ENCODE measurements around the gene ZNF367. TPM values are rescaled to one million over a fixed set of nuclear protein-coding genes. Genes with fewer than 3 reads are reported as not detected.

The ZNF367 gene
- total and polyA plus RNA-seq, 9 of the 15 experiments (the other 6 are each of a cell fraction or from before 2014, with no cell fraction given), result 2.7 to 14.4 (median 10.0) TPM

DNA sequence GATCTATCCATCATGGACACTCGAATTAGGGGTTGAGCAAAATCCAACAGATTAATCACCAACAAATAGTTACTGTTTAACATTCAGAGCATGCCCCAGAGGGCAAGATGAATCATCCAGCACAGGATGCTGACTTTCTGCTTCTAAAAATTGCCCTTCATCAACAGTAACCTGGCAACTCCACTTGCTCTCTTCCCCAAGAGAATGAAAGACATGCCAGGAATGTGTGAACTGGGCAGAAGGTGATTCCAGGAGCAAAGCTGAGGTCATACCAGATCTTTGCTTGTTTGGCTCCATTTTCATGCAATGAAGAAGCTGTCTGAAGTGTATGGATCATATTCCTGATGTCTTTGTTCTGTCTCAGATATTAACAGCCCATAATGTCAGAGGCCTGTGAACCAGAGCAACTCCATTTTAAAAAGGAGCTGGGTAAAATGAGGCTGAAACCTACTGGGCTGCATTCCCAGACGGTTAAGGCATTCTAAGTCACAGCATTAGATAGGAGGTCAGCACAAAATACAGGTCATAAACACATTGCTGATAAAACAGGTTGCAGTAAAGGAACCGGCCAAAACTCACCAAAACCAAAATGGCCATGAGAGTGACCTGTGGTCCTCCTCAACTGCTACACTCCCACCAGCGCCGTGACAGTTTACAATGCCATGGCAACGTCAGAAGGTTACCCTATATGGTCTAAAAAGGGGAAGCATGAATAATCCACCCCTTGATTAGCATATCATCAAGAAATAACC lies 2.5 kb upstream of the ZNF367 start (continued):
- TF ChIP-seq, protein P1, sequence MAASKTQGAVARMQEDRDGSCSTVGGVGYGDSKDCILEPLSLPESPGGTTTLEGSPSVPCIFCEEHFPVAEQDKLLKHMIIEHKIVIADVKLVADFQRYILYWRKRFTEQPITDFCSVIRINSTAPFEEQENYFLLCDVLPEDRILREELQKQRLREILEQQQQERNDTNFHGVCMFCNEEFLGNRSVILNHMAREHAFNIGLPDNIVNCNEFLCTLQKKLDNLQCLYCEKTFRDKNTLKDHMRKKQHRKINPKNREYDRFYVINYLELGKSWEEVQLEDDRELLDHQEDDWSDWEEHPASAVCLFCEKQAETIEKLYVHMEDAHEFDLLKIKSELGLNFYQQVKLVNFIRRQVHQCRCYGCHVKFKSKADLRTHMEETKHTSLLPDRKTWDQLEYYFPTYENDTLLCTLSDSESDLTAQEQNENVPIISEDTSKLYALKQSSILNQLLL (CRISPR knock-in tag; IDR thresholded peaks at IDR 0.05; ENCODE audit: borderline replicate concordance), result no peak
- TF ChIP-seq SLC30A9 (CRISPR knock-in tag; IDR thresholded peaks at IDR 0.05), result 0 out of 2 replicates have a peak, but pooled peaks have one; percentile 30
- peak; percentile 97 for TF ChIP-seq ZNF445 (CRISPR knock-in tag; IDR thresholded peaks at IDR 0.05; ENCODE audit: low read depth)
- TF ChIP-seq ESRRB (CRISPR knock-in tag; IDR thresholded peaks at IDR 0.05; ENCODE audit: borderline replicate concordance), result peak; percentile 90
- TF ChIP-seq SMAD4 (CRISPR knock-in tag; conservative IDR thresholded peaks at IDR 0.05), result peak; percentile 99
- no peak for TF ChIP-seq PHB2 (IDR thresholded peaks at IDR 0.05; ENCODE audit: low read depth)
- peak; percentile 53; the same call in 1 of the 2 replicates for TF ChIP-seq JUND (IDR thresholded peaks at IDR 0.05; ENCODE audit: borderline replicate concordance, low read depth, low read length)
- TF ChIP-seq JUND (tag; IDR thresholded peaks at IDR 0.05; ENCODE audit: borderline replicate concordance, low read depth, low read length), result peak; percentile 90; the same call in 2 of the 3 replicates
- peak; percentile 85 for TF ChIP-seq NFE2L1 (tag; IDR thresholded peaks at IDR 0.05; ENCODE audit: borderline replicate concordance, low read depth)
- peak; percentile 97 for TF ChIP-seq CXXC5 (CRISPR knock-in tag; IDR thresholded peaks at IDR 0.05)
- TF ChIP-seq, protein P2, sequence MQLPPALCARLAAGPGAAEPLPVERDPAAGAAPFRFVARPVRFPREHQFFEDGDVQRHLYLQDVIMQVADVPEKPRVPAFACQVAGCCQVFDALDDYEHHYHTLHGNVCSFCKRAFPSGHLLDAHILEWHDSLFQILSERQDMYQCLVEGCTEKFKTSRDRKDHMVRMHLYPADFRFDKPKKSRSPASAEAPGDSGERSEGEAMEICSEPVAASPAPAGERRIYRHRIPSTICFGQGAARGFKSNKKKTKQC (CRISPR knock-in tag; IDR thresholded peaks at IDR 0.05), result no peak
- TF ChIP-seq ZNF444 (CRISPR knock-in tag; IDR thresholded peaks at IDR 0.05), result peak; percentile 98
- TF ChIP-seq, protein P3, sequence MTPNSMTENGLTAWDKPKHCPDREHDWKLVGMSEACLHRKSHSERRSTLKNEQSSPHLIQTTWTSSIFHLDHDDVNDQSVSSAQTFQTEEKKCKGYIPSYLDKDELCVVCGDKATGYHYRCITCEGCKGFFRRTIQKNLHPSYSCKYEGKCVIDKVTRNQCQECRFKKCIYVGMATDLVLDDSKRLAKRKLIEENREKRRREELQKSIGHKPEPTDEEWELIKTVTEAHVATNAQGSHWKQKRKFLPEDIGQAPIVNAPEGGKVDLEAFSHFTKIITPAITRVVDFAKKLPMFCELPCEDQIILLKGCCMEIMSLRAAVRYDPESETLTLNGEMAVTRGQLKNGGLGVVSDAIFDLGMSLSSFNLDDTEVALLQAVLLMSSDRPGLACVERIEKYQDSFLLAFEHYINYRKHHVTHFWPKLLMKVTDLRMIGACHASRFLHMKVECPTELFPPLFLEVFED (CRISPR knock-in tag; conservative IDR thresholded peaks at IDR 0.05), result peak; percentile 98
- TF ChIP-seq RAD51 (IDR thresholded peaks at IDR 0.05; ENCODE audit: borderline replicate concordance, low read depth), result no peak
- no peak for TF ChIP-seq CEBPG (CRISPR knock-in tag; IDR thresholded peaks at IDR 0.05)
- TF ChIP-seq CEBPG (tag; conservative IDR thresholded peaks at IDR 0.05 in 1 of 2, IDR thresholded peaks at IDR 0.05 in 1 of 2), result peak in 1 of 2 experiments; percentile 14; a peak in 1 of 4 replicates
- no peak for TF ChIP-seq SMAD1 (IDR thresholded peaks at IDR 0.05; ENCODE audit: low read depth, low read length, partially characterized antibody)
- no peak for TF ChIP-seq NR2C2 (CRISPR knock-in tag; IDR thresholded peaks at IDR 0.05)
- peak; percentile 87 for TF ChIP-seq NR2C2 (tag; IDR thresholded peaks at IDR 0.05)
- peak; percentile 99 for TF ChIP-seq MEF2D (tag; conservative IDR thresholded peaks at IDR 0.05; ENCODE audit: low read depth)
- peak; percentile 99 for TF ChIP-seq ZNF584 (CRISPR knock-in tag; IDR thresholded peaks at IDR 0.05; ENCODE audit: low read depth)
- TF ChIP-seq, protein P4, sequence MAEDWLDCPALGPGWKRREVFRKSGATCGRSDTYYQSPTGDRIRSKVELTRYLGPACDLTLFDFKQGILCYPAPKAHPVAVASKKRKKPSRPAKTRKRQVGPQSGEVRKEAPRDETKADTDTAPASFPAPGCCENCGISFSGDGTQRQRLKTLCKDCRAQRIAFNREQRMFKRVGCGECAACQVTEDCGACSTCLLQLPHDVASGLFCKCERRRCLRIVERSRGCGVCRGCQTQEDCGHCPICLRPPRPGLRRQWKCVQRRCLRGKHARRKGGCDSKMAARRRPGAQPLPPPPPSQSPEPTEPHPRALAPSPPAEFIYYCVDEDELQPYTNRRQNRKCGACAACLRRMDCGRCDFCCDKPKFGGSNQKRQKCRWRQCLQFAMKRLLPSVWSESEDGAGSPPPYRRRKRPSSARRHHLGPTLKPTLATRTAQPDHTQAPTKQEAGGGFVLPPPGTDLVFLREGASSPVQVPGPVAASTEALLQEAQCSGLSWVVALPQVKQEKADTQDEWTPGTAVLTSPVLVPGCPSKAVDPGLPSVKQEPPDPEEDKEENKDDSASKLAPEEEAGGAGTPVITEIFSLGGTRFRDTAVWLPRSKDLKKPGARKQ (CRISPR knock-in tag; IDR thresholded peaks at IDR 0.05), result peak; percentile 91

All from K562 (cell line).